ENCODE data around the gene KCNJ16. TPM values are rescaled to one million over a fixed set of nuclear protein-coding genes. Genes with fewer than 3 reads are reported as not detected.

Gene KCNJ16
- total and polyA plus RNA-seq, 9 of the 15 experiments (the other 6 are each of a cell fraction or from before 2014, with no cell fraction given): 0.01 to 0.75 (median 0.07) TPM; not detected in 4

GRCh38 chr17:70071127-70071526, 3.9 kb upstream of the KCNJ16 start:
- intact Hi-C loops (cut with micrococcal nuclease): no loop called here

More at GRCh38 chr17:70071127-70071526, 3.9 kb upstream of the KCNJ16 start:
- Histone ChIP-seq H3K9me1 (ENCODE audit: control insufficient read depth, insufficient read depth, low read length) (no peaks in the 10 kb centered on the region), H3K27me3 (ENCODE audit: control insufficient read depth in 2 of 2, insufficient read depth in 2 of 2, low read length in 2 of 2) (no peaks in the 10 kb centered on the region), H3K36me3 (ENCODE audit: control insufficient read depth, insufficient read depth, low read length) (no peaks in the 10 kb centered on the region; the same call in 2 of the 3 replicates), H3K79me2 (ENCODE audit: control insufficient read depth, insufficient read depth, low read length) (no peaks in the 10 kb centered on the region), H3K27ac (ENCODE audit: extremely low read depth, low read depth, low read length) (no peak overlapping the region), H4K20me1 (replicated peaks; ENCODE audit: control insufficient read depth, insufficient read depth, low read length) (0 out of 2 replicates have a peak, but pooled peaks cover 3% of the 10 kb centered on the region), H3K4me3 (no peak overlapping the region), H3K4me1 (replicated peaks in 1 of 2; ENCODE audit: control insufficient read depth in 2 of 2, insufficient read depth in 2 of 2, low read length in 2 of 2) (no peaks in the 10 kb centered on the region; a peak in 1 of 5 replicates), H2AFZ (ENCODE audit: low read depth, low read length) (no peak overlapping the region), H3K4me2 (ENCODE audit: insufficient read depth, low read length) (no peak overlapping the region), H3K9ac (ENCODE audit: insufficient read depth in 1 of 2, low read depth in 2 of 2, low read length in 2 of 2) (no peak overlapping the region), H3K9me3 (replicated peaks; ENCODE audit: control insufficient read depth, insufficient read depth, low read depth, low read length) (no peaks in the 10 kb centered on the region)
- no peak for FAIRE-seq
- TF ChIP-seq TSHZ1 (CRISPR knock-in tag; IDR thresholded peaks at IDR 0.05) (no peak), NKRF (IDR thresholded peaks at IDR 0.05; ENCODE audit: borderline replicate concordance) (no peak), ZNF140 (CRISPR knock-in tag; IDR thresholded peaks at IDR 0.05) (no peak), ETV6 (IDR thresholded peaks at IDR 0.05; ENCODE audit: borderline replicate concordance in 1 of 2, low read depth in 2 of 2, low read length in 1 of 2) (no peak), ETV6 (CRISPR knock-in tag; IDR thresholded peaks at IDR 0.05; ENCODE audit: borderline replicate concordance) (no peak), SAP30 (IDR thresholded peaks at IDR 0.05; ENCODE audit: borderline replicate concordance, insufficient read depth, low read depth, low read length, poor library complexity, severe bottlenecking) (no peak), ATF3 (IDR thresholded peaks at IDR 0.05) (no peak), ATF3 (CRISPR knock-in tag; conservative IDR thresholded peaks at IDR 0.05) (no peak), SNIP1 (IDR thresholded peaks at IDR 0.05; ENCODE audit: low read depth) (no peak), SIX5 (IDR thresholded peaks at IDR 0.05; ENCODE audit: borderline replicate concordance in 1 of 2, insufficient read depth in 1 of 2, low read depth in 1 of 2, low read length in 2 of 2) (no peak), ZNF274 (IDR thresholded peaks at IDR 0.05; ENCODE audit: borderline replicate concordance, low read depth, low read length) (no peak)
- 36% methylated on average over 4 of the region's 4 CpGs for WGBS (ENCODE audit: insufficient coverage, low coverage, missing lambda C conversion rate)
- no peak for ATAC-seq
- ChIA-PET CTCF (ENCODE audit: low intra/inter-chr PET ratio) (no interaction called here), POLR2A (no interaction called here)
- DNase-seq (ENCODE audit: extremely low read depth in 1 of 4, low spot score in 3 of 4): no peak
- BruUV-seq (replicated peaks): no TSS peak
- in situ Hi-C loops (cut with MboI): no loop called here
